K562 (cell line): ENCODE results near the gene SLC16A12. TPM values are rescaled to one million over a fixed set of nuclear protein-coding genes. Genes with fewer than 3 reads are reported as not detected.

ENCODE experiments used
- ATAC-seq: fragments of 200-7000 bp; cut with Tn5 transposase; 3 replicates; pipeline ENCODE4 v1.9.1; 2020; ENCODE audit warnings: moderate library complexity
- BruUV-seq: library from RNA; stranded (reverse); fragments of 400-500 nt; replicated peaks from 2 replicates; lab custom pipeline; 2021; lab: Mats Ljungman, UMichigan
- CTCF ChIA-PET: fragments of 300-600 bp; formaldehyde crosslinking; extraction: SDS; loops from one replicate; lab custom pipeline; 2021; ENCODE audit warnings: low intra/inter-chr PET ratio; lab: Yijun Ruan, JAX
- POLR2A ChIA-PET: fragments of 300-600, 350-650 bp; sonication (Branson Sonifier 250); formaldehyde crosslinking; extraction: SDS; loops from one replicate; lab custom pipeline; 2021; ENCODE audit warnings: antibody characterized with exemption, inconsistent platforms; lab: Yijun Ruan, JAX
- DNase-seq, 4 experiments: peaks; one replicate each; pipeline versions ENCODE4 v3.0.0 to v3.0.0-alpha.2; 2011 to 2018; ENCODE audit warnings: low spot score in 3 of 4, mixed read lengths in 3 of 4; ENCODE audit errors: extremely low read depth in 1 of 4
- FAIRE-seq: peaks from 2 replicates; lab custom pipeline; 2011; peaks lifted over from hg19 to GRCh38; lab: Jason Lieb, UNC
- H2AFZ ChIP-seq: 2 replicates; pipeline ENCODE4 v1.6.0; 2011; ENCODE audit warnings: low read depth, low read length, control low read depth, inconsistent platforms
- H3K27ac ChIP-seq: fragments of 200-600 bp; 3 replicates; pipeline ENCODE4 v1.8.0; 2011; ENCODE audit warnings: low read depth, mild to moderate bottlenecking, control low read depth, inconsistent platforms, low read length, moderate library complexity, mixed read lengths; ENCODE audit errors: extremely low read depth
- H3K27me3 ChIP-seq, 2 experiments: fragments of 300-600 bp in 1 of 2; 2 replicates in 1 of 2; 3 replicates in 1 of 2; pipeline versions ENCODE4 v1.6.0 to v1.8.0; 2011; ENCODE audit warnings: inconsistent platforms in 2 of 2, low read length in 2 of 2, mild to moderate bottlenecking in 1 of 2, mixed read lengths in 1 of 2, moderate library complexity in 1 of 2; ENCODE audit not compliant: control insufficient read depth in 2 of 2, insufficient read depth in 2 of 2
- H3K36me3 ChIP-seq: fragments of 300-600 bp; 3 replicates; pipeline ENCODE4 v1.8.0; 2011; ENCODE audit warnings: mild to moderate bottlenecking, low read length, inconsistent platforms; ENCODE audit not compliant: control insufficient read depth, insufficient read depth
- H3K4me1 ChIP-seq, 2 experiments: fragments of 200-600 bp in 1 of 2; replicated peaks in 1 of 2; 2 replicates in 1 of 2; 3 replicates in 1 of 2; pipeline versions ENCODE4 v1.5.1 to v1.8.0; 2011; ENCODE audit warnings: inconsistent platforms in 2 of 2, low read length in 2 of 2, mild to moderate bottlenecking in 1 of 2, mixed read lengths in 1 of 2, moderate library complexity in 1 of 2; ENCODE audit not compliant: control insufficient read depth in 2 of 2, insufficient read depth in 2 of 2
- H3K4me2 ChIP-seq: 2 replicates; pipeline ENCODE4 v1.6.1; 2011; ENCODE audit warnings: low read length, control low read depth, inconsistent platforms, mixed read lengths; ENCODE audit not compliant: insufficient read depth
- H3K4me3 ChIP-seq: fragments of 200-600 bp; sonication (generic), shearing (Covaris generic); 2 replicates; pipeline ENCODE4 v1.5.1; 2016; ENCODE audit warnings: control low read depth, inconsistent platforms
- H3K79me2 ChIP-seq: fragments of 200-600 bp; 3 replicates; pipeline ENCODE4 v1.8.0; 2011; ENCODE audit warnings: low read length, inconsistent platforms; ENCODE audit not compliant: control insufficient read depth, insufficient read depth
- H3K9ac ChIP-seq, 2 experiments: 2 replicates each; pipeline versions ENCODE4 v1.6.0 to v1.6.1; 2011; ENCODE audit warnings: low read depth in 2 of 2, low read length in 2 of 2, control low read depth in 1 of 2, inconsistent platforms in 1 of 2, mild to moderate bottlenecking in 1 of 2, mixed read lengths in 1 of 2; ENCODE audit not compliant: insufficient read depth in 1 of 2
- H3K9me1 ChIP-seq: one replicate; pipeline ENCODE4 v1.6.0; 2011; ENCODE audit warnings: inconsistent platforms, mild to moderate bottlenecking, low read length, moderate library complexity; ENCODE audit not compliant: control insufficient read depth, insufficient read depth
- H3K9me3 ChIP-seq: replicated peaks from 2 replicates; pipeline ENCODE4 v1.5.1; 2011; ENCODE audit warnings: low read depth, low read length, inconsistent platforms; ENCODE audit not compliant: control insufficient read depth, insufficient read depth
- H4K20me1 ChIP-seq: replicated peaks from 2 replicates; pipeline ENCODE4 v1.6.1; 2011; ENCODE audit warnings: low read length, inconsistent platforms, mixed read lengths; ENCODE audit not compliant: control insufficient read depth, insufficient read depth
- ATF7 ChIP-seq: fragments of 450-650 bp; IDR thresholded peaks from 2 replicates; pipeline ENCODE4 v1.7.1; 2014; ENCODE audit warnings: mild to moderate bottlenecking, moderate library complexity
- CBFB ChIP-seq: sonication (generic); formaldehyde crosslinking; IDR thresholded peaks from 2 replicates; pipeline ENCODE4 v1.4.0; 2020; ENCODE audit warnings: mild to moderate bottlenecking, missing genetic modification reagents
- CXXC5 ChIP-seq: fragments of 250-450 bp; sonication (Bioruptor Pico); IDR thresholded peaks from 2 replicates; pipeline ENCODE4 v1.8.0; 2022; ENCODE audit warnings: inconsistent platforms, mild to moderate bottlenecking, moderate library complexity
- GABPB1 ChIP-seq: sonication (generic); formaldehyde crosslinking; IDR thresholded peaks from 2 replicates; pipeline ENCODE4 v1.8.0; 2022; ENCODE audit warnings: mild to moderate bottlenecking, missing genetic modification reagents
- KLF10 ChIP-seq: fragments of 250-450 bp; sonication (Bioruptor Pico); IDR thresholded peaks from 2 replicates; pipeline ENCODE4 v1.6.1; 2021; ENCODE audit warnings: matching md5 sums
- MTF1 ChIP-seq: fragments of 250-450 bp; sonication (Bioruptor Pico); IDR thresholded peaks from 2 replicates; pipeline ENCODE4 v1.9.0; 2021; ENCODE audit warnings: moderate library complexity, mild to moderate bottlenecking, inconsistent platforms, borderline replicate concordance
- STAG1 ChIP-seq: sonication (generic); formaldehyde crosslinking; IDR thresholded peaks from 2 replicates; pipeline ENCODE4 v1.5.0; 2020; ENCODE audit warnings: missing genetic modification reagents, borderline replicate concordance
- ZKSCAN1 ChIP-seq: fragments of 150-350 bp; IDR thresholded peaks from 2 replicates; pipeline ENCODE4 v1.6.1; 2016; ENCODE audit warnings: low read depth, low read length
- WGBS: fragments of 100-300 bp; shearing (Covaris generic); methylation state at CpG from one replicate; pipeline ENCODE4 v1.1.6; 2016; ENCODE audit warnings: low coverage, mixed read lengths; ENCODE audit not compliant: insufficient coverage; ENCODE audit errors: missing lambda C conversion rate; 5-methylcytosine and 5-hydroxymethylcytosine counted together
- in situ Hi-C: fragments of 300-500 bp; cut with MboI; formaldehyde crosslinking; loops from 4 replicates; pipeline ENCODE4 v1.15.0; 2018; ENCODE audit warnings: inconsistent platforms, mixed read lengths
- intact Hi-C: fragments of 100-400 bp; cut with micrococcal nuclease; formaldehyde crosslinking; loops from 2 replicates; pipeline ENCODE4 v1.14.2; 2022
- polyA plus RNA-seq, 8 experiments: library from polyadenylated mRNA; depleted of rRNA in 4 of 8; stranded (reverse) in 5 of 8; unstranded in 3 of 8; fragments of >200 nt; fragmentation: Nextera tagmentation in 2 of 8; fragmentation: Illumina TruSeq in 1 of 8; extraction: Ambion mirVana in 2 of 8; extraction: Trizol in 1 of 8; gene quantifications; 2 replicates each; pipeline versions ENCODE4 v1.2.1 to v1.2.3, GENCODE V29; 2011 to 2014; ENCODE audit warnings: inconsistent platforms in 1 of 8, missing spikeins in 1 of 8
- total RNA-seq, 7 experiments: library from RNA; depleted of rRNA in 6 of 7; stranded (reverse); fragments of >200 nt in 6 of 7; fragmentation: Illumina TruSeq in 2 of 7; extraction: Trizol in 2 of 7; gene quantifications; 2 replicates each; pipeline versions ENCODE4 v1.2.1 to v1.2.3, GENCODE V29; 2011 to 2021; ENCODE audit warnings: low replicate concordance in 1 of 7
- TF ChIP-seq, protein P1 (sequence below): fragments of 200-800 bp; sonication (Bioruptor generic); IDR thresholded peaks from 2 replicates; pipeline ENCODE4 v1.6.1; 2017; ENCODE audit warnings: missing genetic modification characterization, missing compliant biosample characterization

The SLC16A12 gene
- total and polyA plus RNA-seq, 9 of the 15 experiments (the other 6 are each of a cell fraction or from before 2014, with no cell fraction given), result not detected

DNA sequence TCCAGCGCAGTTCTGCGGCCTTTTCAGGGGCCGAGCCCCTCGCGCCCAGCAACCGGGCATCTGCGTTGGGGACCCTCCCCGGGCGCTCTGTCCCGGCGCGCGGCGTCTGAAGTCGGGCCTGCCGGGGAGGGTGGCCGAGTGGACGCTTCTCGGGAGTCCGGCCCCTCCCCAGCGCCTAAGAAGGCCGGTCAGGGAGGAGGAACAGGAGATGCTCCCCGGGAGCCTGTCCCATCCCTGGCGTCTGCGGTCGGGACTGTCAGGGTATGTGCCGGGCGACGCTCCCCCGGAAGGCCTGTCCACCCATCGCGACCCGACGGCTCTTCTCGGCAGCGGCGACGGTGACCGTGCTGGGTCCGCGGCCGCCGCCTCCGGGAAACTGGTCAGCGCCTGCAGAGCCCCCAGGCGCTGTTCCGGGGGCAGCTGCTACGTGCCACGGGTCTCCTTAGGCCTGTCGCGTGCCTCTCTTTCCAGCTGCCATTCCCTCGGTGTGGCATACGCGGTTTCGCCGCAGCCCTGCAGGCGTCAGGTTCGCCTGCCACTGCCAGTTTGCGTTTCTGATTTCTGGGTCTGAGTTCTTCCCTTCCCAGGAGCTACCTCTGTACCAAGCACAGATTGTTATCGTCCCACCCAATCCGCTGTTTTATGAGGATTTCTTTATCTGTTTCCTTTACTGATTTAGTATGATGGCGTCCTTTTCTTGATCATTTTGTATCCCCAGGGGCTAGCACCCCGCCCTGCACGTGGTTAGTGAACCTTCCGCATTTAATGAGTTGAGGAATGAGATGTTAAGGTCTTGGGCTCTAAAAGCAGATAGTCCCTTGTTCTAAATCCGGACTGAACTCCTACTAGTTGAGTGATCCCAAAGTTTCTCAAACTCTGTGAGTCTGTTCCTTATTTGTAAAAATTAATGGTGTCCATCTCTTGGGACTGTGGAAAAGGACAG, 120.2 kb downstream of the SLC16A12 start (continued):
- no peak for TF ChIP-seq MTF1

DNA sequence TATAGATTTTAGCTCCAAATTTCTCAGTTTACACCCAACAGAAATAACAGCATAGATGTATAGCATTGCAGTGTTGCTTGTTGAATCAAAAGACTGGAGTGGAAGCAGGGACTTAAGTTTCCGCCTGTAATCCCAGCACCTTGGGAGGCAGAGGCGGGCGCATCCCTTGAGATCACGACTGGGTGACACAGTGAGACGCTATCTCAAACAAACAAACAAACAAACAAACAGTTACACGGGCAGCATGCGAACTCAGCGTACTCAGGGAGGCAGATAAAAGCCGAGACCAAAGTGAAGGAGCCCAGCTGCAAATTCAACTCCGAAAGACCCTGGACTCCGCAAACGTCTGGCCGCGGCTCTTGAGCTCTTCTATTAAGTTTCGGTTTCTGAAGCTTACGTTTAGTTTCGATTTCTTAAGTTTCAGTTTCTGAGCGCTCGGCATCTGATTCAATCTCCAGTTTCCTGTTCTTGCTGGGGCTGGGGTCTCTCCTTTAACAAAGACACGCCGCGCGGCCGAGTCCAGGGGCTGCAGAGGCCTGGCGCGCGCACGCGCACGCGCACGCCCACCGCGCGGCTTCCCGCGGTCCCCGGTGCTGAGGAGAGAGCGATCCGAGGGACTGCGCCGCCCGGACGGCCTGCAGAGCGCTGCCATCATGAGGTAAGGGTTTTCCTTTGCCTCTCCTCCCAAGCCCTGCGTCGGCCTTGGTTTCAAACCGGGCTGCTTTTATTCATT, 121.1 kb downstream of the SLC16A12 start, which contains the start of gene IFIT5:
TSS of gene IFIT5 (plus strand) at position 423 of the 733 bp plus-strand sequence. CDS start at position 654, 231 bp downstream.
- ChIA-PET POLR2A (interaction anchor here (0.6 to 1.5 kb wide), 2 partner anchors 22 to 1298 kb away, joined by 3 to 5 read pairs; partner anchors contain the start of gene IFIT1), CTCF (no interaction called here)
- peak within 1 kb of the TSS; percentile 45 to 89 for H3K9ac ChIP-seq
- no peaks in the 10 kb centered on the region for H3K27me3 ChIP-seq
- in situ Hi-C loops (no loop called here), intact Hi-C loops (no loop called here)
- peak within 1 kb of the TSS; percentile 54 for H3K4me3 ChIP-seq
- 0 out of 3 replicates have a peak within 1 kb of the TSS, but pooled peaks have one; percentile 10 for H3K27ac ChIP-seq
- no peak for FAIRE-seq
- no peaks in the 10 kb centered on the region for H4K20me1 ChIP-seq
- H3K79me2 ChIP-seq, result no peaks in the 10 kb centered on the region
- peak within 1 kb of the TSS; percentile 88 for H3K4me2 ChIP-seq
- peak; percentile 23 to 49 (median 34) for DNase-seq
- BruUV-seq, result no TSS peak
- H3K9me1 ChIP-seq, result no peaks in the 10 kb centered on the region
- H3K9me3 ChIP-seq, result no peaks in the 10 kb centered on the region
- H2AFZ ChIP-seq, result peak within 1 kb of the TSS; percentile 95
- peak; percentile 95 for ATAC-seq
- H3K4me1 ChIP-seq, result peaks cover 0 to 9% of the 10 kb centered on the region in 2 experiments; a peak in 2 of 5 replicates
- H3K36me3 ChIP-seq, result no peaks in the 10 kb centered on the region
- 3% methylated on average over 28 of the region's 48 CpGs for WGBS
- TF ChIP-seq GABPB1 (CRISPR knock-in tag) (no peak), STAG1 (CRISPR knock-in tag) (no peak), KLF10 (CRISPR knock-in tag) (no peak), CXXC5 (CRISPR knock-in tag) (peak; percentile 54), ZKSCAN1 (no peak), CBFB (no peak), ATF7 (no peak)
- TF ChIP-seq, protein P1, sequence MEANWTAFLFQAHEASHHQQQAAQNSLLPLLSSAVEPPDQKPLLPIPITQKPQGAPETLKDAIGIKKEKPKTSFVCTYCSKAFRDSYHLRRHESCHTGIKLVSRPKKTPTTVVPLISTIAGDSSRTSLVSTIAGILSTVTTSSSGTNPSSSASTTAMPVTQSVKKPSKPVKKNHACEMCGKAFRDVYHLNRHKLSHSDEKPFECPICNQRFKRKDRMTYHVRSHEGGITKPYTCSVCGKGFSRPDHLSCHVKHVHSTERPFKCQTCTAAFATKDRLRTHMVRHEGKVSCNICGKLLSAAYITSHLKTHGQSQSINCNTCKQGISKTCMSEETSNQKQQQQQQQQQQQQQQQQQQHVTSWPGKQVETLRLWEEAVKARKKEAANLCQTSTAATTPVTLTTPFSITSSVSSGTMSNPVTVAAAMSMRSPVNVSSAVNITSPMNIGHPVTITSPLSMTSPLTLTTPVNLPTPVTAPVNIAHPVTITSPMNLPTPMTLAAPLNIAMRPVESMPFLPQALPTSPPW (CRISPR knock-in tag), result no peak
